Activated CD4-positive, alpha-beta T cell treated with anti-CD3 and anti-CD28 coated beads, Interleukin-2, amount 50 U/mL, for 4 hours (primary cell): ENCODE results near the gene BIN1.

Experiments
- DNase-seq, 2 experiments: peaks; one replicate each; pipeline ENCODE4 v3.0.0-alpha.2; 2020

Gene BIN1

DNA sequence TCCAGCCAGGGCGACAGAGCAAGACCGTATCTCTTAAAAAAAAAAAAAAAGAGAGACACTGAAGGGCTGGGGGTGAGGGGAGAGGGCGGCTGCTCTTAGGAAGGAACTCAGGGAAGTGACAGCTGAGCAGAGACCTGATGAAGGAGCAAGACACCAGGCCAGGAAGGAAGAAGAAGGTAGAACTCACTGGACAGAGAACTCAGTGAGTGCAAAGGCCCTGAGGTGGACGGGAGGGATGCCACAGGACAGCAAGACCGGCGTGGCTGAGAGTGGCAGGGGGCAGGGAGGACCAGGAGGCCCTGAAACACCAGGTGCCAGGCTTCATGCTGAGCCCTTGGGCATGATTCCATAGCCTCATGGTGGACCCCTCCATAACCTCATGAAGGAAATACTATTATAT is 18.2 kb downstream of the BIN1 start:
- no peak for DNase-seq

GRCh38 chr2:127087791-127088495 is 19.0 kb downstream of the BIN1 start:
- no peak for DNase-seq

DNA sequence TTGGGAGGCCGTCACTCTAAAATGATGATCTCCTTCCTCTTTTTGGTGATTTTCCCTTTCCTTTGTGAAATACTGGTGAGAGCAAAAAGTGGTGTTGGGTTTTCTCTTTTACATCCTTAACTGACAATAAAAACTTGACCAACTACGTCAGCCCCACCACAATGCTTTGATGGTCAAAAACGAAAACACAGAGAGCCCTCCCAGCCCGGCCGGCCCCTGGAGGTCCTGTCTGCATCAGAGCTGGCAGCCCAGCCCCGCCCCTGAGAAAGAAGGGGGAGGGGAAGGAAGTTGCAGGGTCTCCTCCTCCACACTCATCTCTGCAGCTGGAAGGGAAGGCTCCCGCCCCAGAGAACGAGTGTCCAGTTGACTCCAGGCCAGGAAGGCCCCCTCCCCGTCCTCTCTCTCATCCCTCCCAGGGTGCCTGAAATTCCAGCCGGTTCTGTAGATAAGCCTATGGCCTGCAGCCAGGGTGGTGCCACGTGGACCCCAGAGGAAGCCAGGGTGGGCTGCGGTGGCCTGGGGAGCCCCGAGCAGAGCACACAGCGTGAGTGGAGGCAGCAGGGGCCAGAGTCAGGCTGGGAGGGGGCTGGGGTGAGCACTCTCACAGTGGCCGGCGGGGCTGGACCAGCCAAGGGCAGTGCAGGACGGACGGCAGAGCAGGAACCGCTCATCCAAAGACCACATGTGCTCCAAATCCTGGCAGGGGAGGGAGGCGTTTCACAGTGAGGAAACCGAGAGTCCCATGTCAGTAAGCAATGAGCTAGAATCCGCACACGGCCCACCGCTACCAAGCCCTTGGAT is 19.8 kb downstream of the BIN1 start:
- DNase-seq = no peak

GRCh38 chr2:127085317-127085681 is 21.7 kb downstream of the BIN1 start:
- peak; percentile 21 to 41 for DNase-seq

DNA sequence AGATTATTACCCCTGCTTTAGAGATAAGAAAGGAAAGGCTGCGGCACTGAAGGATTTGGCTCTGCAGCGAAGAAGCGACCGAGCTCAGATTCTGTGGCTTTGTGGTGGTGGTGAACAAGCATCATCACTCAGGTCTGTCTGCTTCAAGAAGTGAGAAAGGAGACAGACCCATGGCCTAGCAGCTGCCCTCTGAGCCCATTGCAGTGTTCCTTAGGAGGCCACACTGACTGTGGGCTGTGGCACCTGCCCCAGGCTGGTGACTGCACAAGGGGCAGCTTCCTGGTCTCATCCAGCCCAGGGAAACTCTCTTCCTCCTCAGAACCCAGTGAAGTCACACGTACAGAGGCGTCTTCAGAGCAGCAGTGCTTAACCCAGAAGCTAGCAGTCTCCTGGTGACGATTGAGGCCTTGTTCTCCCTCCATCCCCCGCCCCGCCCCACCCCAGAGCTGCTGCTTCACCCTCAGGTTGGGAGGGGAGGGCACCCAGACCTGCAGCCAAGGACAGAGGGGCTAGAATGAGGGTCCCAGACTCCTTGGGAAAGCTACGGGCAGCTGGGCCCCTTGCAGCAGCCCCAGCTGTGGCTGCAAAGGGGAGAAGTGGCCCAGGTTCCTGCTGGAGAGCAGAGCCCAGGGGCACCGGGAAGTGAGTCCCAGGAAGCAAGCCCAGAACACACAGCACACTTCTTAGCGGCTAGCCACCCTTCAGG is 22.2 kb downstream of the BIN1 start:
- DNase-seq = no peak

GRCh38 chr2:127083819-127084503 is 23.0 kb downstream of the BIN1 start:
- no peak for DNase-seq

DNA sequence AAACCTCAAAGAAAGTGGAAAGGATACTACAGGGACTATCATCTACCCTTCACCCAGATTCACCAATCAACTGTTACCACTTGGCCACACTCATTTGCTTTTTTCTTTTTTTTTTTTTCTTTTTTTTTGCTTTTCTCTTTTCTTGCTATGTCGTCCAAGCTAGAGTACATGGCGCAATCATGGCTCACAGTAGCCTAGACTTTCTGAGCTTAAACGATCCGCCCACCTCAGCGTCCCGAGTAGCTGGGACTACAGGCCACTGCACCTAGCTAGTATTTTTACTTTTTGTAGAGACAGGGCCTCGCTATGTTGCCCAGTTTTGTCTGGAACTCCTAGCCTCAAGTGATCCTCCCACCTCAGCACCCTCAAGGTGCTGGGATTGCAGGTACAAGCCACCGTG is 24.0 kb downstream of the BIN1 start:
- DNase-seq = no peak

GRCh38 chr2:127081826-127082633 is 24.9 kb downstream of the BIN1 start:
- DNase-seq = peak; percentile 56 to 62

- peak; percentile 29 to 41 for DNase-seq
Measured at GRCh38 chr2:127080938-127081755, 25.8 kb downstream of the BIN1 start.

GRCh38 chr2:127080226-127080937 is 26.6 kb downstream of the BIN1 start:
- DNase-seq = peak in 1 of 2 experiments; percentile 14

DNA sequence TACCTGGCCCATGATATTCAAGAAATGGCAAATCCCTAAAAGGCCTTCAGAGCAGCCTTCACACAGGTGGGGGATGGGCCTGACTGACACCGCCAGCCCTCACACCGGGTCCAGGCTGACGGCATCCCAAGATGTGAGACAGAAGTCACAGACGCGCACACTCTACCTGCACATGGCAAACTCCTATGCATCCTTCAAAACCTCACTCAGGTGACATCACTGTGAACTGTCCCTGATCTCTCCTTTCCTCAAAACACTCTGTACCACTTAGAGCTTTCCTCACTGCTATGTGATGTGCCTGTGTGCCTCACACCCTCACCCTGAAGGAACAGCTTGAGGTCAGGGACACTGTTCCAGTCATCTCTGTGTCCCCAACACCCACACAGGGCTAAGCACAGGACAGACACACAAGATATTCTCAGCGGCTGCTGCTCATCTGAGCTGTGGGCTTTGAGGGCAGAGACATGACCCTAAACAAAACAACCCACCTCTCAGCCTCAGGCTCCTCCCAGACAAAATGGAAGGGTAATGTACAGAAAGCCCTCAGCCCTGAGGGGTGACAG is 27.5 kb downstream of the BIN1 start:
- DNase-seq = no peak

DNA sequence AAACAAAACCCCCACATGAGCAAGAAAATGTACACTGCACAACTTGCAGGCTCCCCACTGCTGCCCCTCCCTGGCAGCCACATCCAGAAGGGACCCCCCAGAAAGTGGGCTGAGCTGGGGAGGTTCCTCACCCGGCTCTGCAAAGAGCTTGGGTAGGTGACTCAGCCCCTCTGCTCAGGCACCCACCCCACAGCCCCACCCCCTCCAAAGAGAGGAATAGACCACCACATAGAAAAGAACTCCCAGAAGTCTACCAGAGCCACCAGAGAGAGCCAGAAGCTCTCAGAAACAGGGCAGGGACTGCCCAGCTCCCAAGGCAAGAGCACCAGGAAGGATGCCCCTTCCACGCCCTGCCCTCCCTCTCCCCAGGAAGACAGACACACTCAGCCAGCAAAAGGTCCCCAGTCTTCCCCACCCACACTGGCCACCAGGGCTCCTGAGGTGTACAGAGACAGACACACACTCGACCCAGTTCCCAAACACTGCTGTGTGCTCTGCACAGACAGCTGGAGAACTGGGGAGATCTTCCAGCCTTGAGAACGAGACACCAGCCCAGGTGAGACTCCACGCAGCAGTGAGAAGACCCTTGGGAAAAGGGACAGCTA is 28.2 kb downstream of the BIN1 start:
- no peak for DNase-seq

GRCh38 chr2:127078028-127078427 is 28.9 kb downstream of the BIN1 start:
- DNase-seq = no peak

DNA sequence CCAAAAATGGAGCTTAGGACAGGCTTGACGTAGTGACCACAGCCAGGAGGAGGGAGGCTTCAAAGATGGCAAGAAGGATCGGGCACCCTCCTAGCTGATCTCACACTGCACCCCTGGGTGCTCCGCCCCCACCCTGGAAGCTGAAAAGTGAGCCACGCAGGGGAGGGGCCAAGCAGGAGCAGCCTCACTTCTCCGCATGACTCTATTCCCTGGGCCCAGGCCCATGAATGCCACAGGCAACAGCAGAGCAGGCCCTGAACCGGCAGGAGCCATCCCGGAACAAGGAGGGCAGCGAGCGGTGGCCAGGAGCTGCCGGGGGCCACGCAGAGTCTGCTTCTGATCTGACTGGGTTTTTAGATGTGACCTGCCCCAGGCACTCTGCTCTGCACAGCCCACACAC is 30.0 kb downstream of the BIN1 start:
- no peak for DNase-seq

GRCh38 chr2:127076290-127076689 is 30.7 kb downstream of the BIN1 start:
- no peak for DNase-seq

DNA sequence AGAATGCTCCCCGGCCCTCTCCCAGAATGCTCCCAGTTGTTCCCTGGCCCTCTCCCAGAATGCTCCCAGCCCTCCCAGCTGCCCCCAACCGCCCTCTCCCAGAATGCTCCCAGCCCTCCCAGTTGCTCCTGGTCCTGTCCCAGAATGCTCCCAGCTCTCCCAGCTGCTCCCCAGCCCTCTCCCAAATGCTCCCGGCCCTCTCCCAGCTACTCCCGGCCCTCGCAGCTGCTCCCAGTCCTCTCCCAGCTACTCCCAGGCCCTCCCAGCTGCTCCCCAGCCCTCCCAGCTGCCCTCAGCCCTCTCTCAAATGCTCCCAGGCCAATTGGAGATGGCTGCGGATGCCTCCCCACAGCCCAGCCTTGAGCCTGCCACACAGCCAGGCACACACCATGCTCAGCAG is 31.1 kb downstream of the BIN1 start:
- DNase-seq = no peak

DNA sequence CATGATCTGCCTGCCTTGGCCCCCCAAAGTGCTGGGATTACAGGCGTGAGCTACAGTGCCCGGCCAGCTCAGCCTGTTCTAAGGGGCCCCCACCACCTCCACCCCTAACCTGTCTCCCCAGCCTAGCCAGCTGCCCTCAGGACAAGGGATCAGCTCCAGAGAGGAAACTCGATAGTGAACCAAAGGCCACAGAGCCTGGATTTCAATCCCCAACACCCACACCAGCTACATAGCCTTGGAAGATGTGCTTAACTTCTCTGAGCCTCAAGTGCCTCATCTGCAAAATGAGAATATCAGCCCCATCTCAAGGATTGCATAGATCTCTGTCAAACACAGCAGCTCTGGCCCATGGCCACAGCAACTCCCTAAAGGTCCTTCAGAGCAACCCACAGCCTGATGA is 32.0 kb downstream of the BIN1 start:
- DNase-seq = no peak

GRCh38 chr2:127074358-127074757 is 32.6 kb downstream of the BIN1 start:
- no peak for DNase-seq

- DNase-seq = no peak
Measured at GRCh38 chr2:127072970-127073369, 34.0 kb downstream of the BIN1 start.

GRCh38 chr2:127072396-127072795 is 34.6 kb downstream of the BIN1 start:
- DNase-seq = no peak
